ENCODE measurements around the gene TYRP1.
A peak's percentile ranks its signal among the peaks of the same experiment; 100 is the strongest.

The TYRP1 gene

DNA sequence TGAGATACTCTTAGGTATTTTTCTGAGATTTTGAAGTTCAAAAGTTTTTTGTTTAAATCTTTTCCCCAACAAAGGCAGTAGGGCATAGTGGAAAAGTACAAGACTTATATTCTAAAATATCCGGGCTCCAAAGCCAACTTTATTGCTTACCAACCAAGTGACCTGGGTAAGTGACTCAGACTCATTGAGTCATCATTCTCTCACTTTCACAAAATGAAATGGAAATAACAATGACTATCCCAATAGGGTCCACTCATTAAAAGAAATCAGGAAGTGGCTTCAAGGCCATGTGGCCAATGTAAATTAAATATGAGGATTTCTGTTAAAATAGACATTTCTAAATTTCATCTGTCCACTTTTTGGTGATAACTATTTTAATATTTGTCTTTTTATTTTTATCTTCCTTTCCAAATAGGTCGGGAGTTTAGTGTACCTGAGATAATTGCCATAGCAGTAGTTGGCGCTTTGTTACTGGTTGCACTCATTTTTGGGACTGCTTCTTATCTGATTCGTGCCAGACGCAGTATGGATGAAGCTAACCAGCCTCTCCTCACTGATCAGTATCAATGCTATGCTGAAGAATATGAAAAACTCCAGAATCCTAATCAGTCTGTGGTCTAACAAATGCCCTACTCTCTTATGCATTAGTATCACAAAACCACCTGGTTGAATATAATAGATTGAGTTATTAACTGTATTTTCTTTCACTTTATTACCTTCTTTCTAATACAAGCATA is 15.5 kb downstream of the TYRP1 start:
- TF ChIP-seq, protein P1, sequence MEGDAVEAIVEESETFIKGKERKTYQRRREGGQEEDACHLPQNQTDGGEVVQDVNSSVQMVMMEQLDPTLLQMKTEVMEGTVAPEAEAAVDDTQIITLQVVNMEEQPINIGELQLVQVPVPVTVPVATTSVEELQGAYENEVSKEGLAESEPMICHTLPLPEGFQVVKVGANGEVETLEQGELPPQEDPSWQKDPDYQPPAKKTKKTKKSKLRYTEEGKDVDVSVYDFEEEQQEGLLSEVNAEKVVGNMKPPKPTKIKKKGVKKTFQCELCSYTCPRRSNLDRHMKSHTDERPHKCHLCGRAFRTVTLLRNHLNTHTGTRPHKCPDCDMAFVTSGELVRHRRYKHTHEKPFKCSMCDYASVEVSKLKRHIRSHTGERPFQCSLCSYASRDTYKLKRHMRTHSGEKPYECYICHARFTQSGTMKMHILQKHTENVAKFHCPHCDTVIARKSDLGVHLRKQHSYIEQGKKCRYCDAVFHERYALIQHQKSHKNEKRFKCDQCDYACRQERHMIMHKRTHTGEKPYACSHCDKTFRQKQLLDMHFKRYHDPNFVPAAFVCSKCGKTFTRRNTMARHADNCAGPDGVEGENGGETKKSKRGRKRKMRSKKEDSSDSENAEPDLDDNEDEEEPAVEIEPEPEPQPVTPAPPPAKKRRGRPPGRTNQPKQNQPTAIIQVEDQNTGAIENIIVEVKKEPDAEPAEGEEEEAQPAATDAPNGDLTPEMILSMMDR (IDR thresholded peaks at IDR 0.05; ENCODE audit: low read depth, low read length) = no peak
- no peaks in the 10 kb centered on the region for H3K36me3 ChIP-seq
- no peaks in the 10 kb centered on the region for H3K9me3 ChIP-seq
- no peaks in the 10 kb centered on the region for H3K27me3 ChIP-seq
- peak; percentile 36 for DNase-seq
- peak overlapping the region; percentile 4 for H3K4me3 ChIP-seq (ENCODE audit: low read depth, low read length)
- peaks cover 14% of the 10 kb centered on the region for H3K4me1 ChIP-seq

DNA sequence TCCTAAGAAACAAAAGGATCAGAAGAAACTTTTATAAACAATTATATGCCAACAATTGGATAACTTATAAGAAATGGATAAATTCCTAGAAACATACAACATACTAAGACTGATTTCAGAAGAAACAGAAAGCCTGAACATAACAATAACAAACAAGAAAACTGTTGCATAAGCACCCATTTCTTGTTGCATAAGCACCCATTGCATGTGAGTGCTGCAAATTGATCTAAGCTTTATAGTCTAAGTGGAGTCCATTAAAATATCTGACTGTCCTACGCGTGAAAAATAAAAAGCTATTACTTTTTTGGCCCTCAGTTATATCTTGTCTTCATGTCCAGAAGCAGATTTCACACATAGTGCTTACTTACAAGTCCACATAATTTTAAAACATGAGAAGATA is 19.3 kb downstream of the TYRP1 start:
- Histone ChIP-seq H3K9me3 (no peaks in the 10 kb centered on the region), H3K27me3 (no peaks in the 10 kb centered on the region), H3K4me1 (peaks cover 22% of the 10 kb centered on the region), H3K4me3 (ENCODE audit: low read depth, low read length) (no peak overlapping the region), H3K36me3 (no peaks in the 10 kb centered on the region)
- TF ChIP-seq, protein P1 (IDR thresholded peaks at IDR 0.05; ENCODE audit: low read depth, low read length) = no peak
- no peak for DNase-seq

DNA sequence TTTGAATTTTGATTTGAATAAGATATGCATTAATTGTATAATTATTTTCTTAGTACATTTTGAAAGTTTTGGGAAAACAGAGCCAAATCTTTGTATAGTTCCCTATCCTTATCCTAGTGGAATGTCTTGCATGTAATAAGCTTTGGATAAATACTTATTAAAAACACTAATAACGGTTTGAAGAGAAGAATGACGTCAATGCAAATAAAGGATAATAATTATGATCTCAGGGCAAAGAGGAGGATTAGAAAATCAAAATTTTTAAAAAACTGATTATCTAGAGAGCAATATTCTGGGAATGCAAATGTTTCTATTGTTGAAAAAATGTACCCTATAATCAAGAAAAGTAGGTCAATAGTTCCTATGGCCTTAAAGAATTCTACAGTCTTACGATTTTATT is 22.1 kb downstream of the TYRP1 start:
- no peaks in the 10 kb centered on the region; the same call in 1 of the 2 replicates for H3K27me3 ChIP-seq
- DNase-seq = no peak
- H3K9me3 ChIP-seq = no peaks in the 10 kb centered on the region
- no peaks in the 10 kb centered on the region for H3K36me3 ChIP-seq
- no peak overlapping the region for H3K4me3 ChIP-seq (ENCODE audit: low read depth, low read length)
- peaks cover 22% of the 10 kb centered on the region for H3K4me1 ChIP-seq
- TF ChIP-seq, protein P1 (IDR thresholded peaks at IDR 0.05; ENCODE audit: low read depth, low read length) = no peak

DNA sequence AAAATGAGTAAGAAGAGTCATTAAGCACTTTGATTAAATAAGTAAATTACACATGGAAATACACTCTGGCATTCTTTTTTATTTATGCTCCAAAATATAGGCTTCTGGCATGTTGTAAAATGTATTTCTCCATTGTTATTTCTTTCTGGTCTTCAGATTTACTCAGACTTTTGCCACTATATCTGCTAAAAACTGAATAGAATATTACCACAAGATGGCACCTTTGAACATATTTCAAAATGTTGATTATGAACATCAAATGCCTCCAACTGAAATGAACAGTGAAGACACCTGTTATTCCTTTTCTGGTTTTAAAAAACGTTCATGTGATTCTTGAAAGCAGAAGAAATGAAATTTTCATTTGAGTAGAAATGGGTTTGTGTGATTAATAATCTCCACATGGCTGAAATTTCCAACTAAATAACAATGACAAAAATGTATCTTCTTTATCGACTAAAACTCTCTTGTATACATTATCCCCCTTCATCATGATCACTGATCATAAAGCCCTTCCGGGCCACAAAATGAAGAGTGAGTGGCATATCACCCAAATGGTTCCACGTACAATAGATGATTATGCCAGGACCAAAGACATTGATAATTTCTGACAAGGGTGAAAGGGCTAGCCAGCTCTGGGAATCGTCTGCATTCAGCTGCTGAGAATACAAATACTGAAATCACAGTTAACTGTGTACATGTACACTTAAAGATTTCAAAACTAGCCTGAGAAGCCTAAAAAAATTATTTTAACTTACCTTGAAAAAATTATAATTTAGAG is 23.8 kb downstream of the TYRP1 start:
- Histone ChIP-seq H3K9me3 (no peaks in the 10 kb centered on the region), H3K27me3 (no peaks in the 10 kb centered on the region; the same call in 1 of the 2 replicates), H3K36me3 (no peaks in the 10 kb centered on the region), H3K4me3 (ENCODE audit: low read depth, low read length) (peak overlapping the region; percentile 14; the same call in 1 of the 2 replicates), H3K4me1 (peaks cover 22% of the 10 kb centered on the region)
- TF ChIP-seq, protein P1 (IDR thresholded peaks at IDR 0.05; ENCODE audit: low read depth, low read length) = peak; percentile 34; the same call in 1 of the 2 replicates
- no peak for DNase-seq

DNA sequence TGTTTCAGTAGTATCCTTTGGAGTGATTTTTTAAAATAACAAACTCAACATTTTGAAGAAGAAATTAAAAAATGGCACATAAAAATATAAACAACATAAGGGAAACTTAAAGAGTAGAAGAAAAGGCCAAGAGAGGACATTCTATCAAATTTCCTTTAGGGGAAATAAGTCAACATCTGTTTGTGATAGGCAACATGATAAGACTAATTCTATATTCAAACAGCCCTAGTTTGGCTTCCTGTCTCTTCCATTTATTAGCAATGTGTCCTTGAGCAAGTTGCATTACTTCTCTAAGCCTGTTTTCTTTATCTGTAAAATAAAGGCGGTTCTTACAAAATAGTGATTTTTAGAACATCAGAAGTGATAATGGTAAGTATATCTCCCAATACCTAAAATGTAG is 24.7 kb downstream of the TYRP1 start:
- TF ChIP-seq, protein P1 (IDR thresholded peaks at IDR 0.05; ENCODE audit: low read depth, low read length) = no peak
- H3K4me3 ChIP-seq (ENCODE audit: low read depth, low read length) = no peak overlapping the region; the same call in 1 of the 2 replicates
- H3K27me3 ChIP-seq = no peaks in the 10 kb centered on the region; the same call in 1 of the 2 replicates

More for the DNA sequence above, 24.7 kb downstream of the TYRP1 start:
- no peak for DNase-seq
- no peaks in the 10 kb centered on the region for H3K9me3 ChIP-seq
- H3K36me3 ChIP-seq = no peaks in the 10 kb centered on the region
- peaks cover 22% of the 10 kb centered on the region for H3K4me1 ChIP-seq
